Activated CD8-positive, alpha-beta T cell treated with anti-CD3 and anti-CD28 coated beads, Interleukin-2, amount 10 ng/mL, durations not matched to agents 7 days and 5 days (primary cell): Measurements from ENCODE around the gene ZMYM4. TPM values are rescaled to one million over a fixed set of nuclear protein-coding genes. Genes with fewer than 3 reads are reported as not detected.
A peak's percentile ranks its signal among the peaks of the same experiment; 100 is the strongest.
"Not testable (repeated sequence)": the region's sequence is repeated elsewhere in the genome, so short reads cannot be mapped to it uniquely, and the experiment has no call there.

ENCODE experiments used
- ATAC-seq: fragments of 150-1000 bp; cut with Tn5 transposase; one replicate; pipeline ENCODE4 v1.10.0; 2021; ENCODE audit warnings: moderate library complexity
- CTCF ChIA-PET: fragments of 350-600 bp; sonication (Branson Sonifier 250); formaldehyde crosslinking; loops from one replicate; lab custom pipeline; 2021; ENCODE audit warnings: antibody characterized with exemption; lab: Charles Lee
- POLR2A ChIA-PET: fragments of 350-600 bp; sonication (Branson Sonifier 250); formaldehyde crosslinking; loops from one replicate; lab custom pipeline; 2021; ENCODE audit warnings: antibody characterized with exemption; lab: Charles Lee
- DNase-seq: peaks from one replicate; pipeline ENCODE4 v3.0.0-alpha.2; 2020
- H3K27ac Mint-ChIP-seq: one replicate; pipeline ENCODE4 v1.8.0; 2021; ENCODE audit warnings: mild to moderate bottlenecking, mixed read lengths
- H3K27me3 Mint-ChIP-seq: one replicate; pipeline ENCODE4 v1.8.0; 2021; ENCODE audit warnings: low read depth, mixed read lengths
- H3K36me3 Mint-ChIP-seq: one replicate; pipeline ENCODE4 v1.8.0; 2021; ENCODE audit warnings: low read depth, mixed read lengths
- H3K4me1 Mint-ChIP-seq: one replicate; pipeline ENCODE4 v1.8.0; 2021; ENCODE audit warnings: low read depth, mixed read lengths
- H3K4me3 Mint-ChIP-seq: one replicate; pipeline ENCODE4 v1.8.0; 2021; ENCODE audit warnings: mild to moderate bottlenecking, mixed read lengths
- H3K9me3 Mint-ChIP-seq: one replicate; pipeline ENCODE4 v1.8.0; 2022; ENCODE audit warnings: mixed read lengths; ENCODE audit not compliant: insufficient read depth
- total RNA-seq, 2 experiments: library from RNA; stranded (reverse); gene quantifications; one replicate each; pipeline ENCODE4 v1.2.3, GENCODE V29; 2021

ZMYM4 gene
- total RNA-seq, 2 experiments from 2014 or later = 29.5 to 29.6 TPM

DNA sequence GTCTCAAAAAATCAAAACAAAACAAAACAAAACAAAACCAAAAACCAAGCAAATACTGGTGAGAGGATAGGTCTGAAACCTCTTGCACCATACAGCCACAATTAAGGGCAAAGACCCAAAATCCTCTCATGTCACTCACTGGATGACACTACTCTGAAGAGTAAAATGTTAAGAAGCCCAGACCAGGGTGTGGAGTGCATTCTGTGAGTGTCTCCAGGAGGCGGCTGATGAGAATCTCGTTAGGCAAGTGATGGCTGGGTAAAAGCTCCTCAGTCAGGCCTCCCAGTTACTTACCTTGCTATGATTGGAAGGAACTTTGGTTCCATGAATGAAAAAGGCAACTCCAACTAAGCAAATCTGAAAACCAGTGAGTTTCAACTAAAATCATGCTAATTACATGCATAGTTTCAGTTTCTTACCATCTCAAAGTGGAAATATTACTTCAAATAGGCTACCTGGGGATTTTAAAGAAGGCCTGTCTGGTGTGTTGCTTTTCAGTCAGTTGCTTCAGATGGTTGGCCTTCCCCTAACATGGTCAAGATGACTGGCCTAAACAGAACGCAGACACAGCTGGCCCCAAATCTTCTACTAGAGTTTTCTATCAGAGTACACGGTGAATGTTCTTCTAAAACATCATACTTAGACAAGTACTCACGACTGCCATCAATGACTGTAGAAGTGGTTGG is 193.6 kb downstream of the ZMYM4 start:
- no peaks in the 10 kb centered on the region for H3K27me3 Mint-ChIP-seq
- ATAC-seq = no peak

DNA sequence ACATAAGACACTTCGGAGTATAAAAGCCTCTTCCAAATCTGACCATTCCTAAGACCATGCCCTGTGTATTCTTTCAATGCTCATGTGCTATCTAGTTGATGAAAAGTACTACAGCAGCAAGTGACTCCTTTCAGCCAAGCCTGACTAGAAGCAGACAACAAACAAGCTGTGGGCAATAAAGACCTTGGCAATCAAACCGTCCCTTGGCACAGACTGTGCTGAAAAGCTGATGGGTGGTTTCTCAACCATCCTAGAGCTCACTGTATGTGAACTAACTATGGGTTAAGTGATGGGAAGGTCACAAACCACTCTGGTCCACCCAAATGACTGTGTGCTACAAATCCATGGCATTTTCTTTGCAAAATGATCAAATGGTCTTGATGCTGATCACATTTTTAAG is 194.7 kb downstream of the ZMYM4 start:
- ChIA-PET POLR2A (no interaction called here), CTCF (interaction anchor here (1.4 kb wide), 1 partner anchor 13 kb away, joined by 4 read pairs; no protein-coding TSS in a partner anchor)
- H3K27me3 Mint-ChIP-seq = no peaks in the 10 kb centered on the region
- no peaks in the 10 kb centered on the region for H3K4me1 Mint-ChIP-seq
- H3K27ac Mint-ChIP-seq = no peak overlapping the region
- peaks cover 5% of the 10 kb centered on the region for H3K9me3 Mint-ChIP-seq
- H3K36me3 Mint-ChIP-seq = peaks cover 55% of the 10 kb centered on the region
- ATAC-seq (no peak), DNase-seq (no peak)
- no peak overlapping the region for H3K4me3 Mint-ChIP-seq

More for the DNA sequence above, 193.6 kb downstream of the ZMYM4 start:
- CTCF ChIA-PET = interaction anchor here (1.4 kb wide), 1 partner anchor 12 kb away, joined by 4 read pairs; no protein-coding TSS in a partner anchor
- H3K4me3 Mint-ChIP-seq = no peak overlapping the region
- peaks cover 5% of the 10 kb centered on the region for H3K9me3 Mint-ChIP-seq
- peak overlapping the region; percentile 35 for H3K27ac Mint-ChIP-seq
- POLR2A ChIA-PET = no interaction called here
- peaks cover 55% of the 10 kb centered on the region for H3K36me3 Mint-ChIP-seq
- no peaks in the 10 kb centered on the region for H3K4me1 Mint-ChIP-seq
- DNase-seq = no peak

DNA sequence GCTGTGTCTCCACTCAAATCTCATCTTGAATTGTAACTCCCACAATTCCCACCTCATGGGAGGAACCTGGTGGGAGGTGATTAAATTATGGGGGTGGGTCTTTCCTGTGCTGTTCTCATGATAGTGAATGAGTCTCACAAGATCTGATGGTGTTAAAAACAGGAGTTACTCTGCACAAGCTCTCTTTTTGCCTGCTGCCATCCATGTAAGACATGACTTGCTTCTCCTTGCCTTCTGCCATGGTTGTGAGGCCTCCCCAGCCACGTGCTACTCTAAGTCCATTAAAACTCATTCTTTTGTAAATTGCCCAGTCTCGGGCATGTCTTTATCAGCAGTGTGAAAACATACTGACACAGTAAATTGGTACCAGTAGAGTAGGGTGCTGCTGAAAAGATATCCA is 195.2 kb downstream of the ZMYM4 start:
- CTCF ChIA-PET, H3K9me3 Mint-ChIP-seq, H3K4me3 Mint-ChIP-seq, H3K4me1 Mint-ChIP-seq, ATAC-seq, H3K27me3 Mint-ChIP-seq, POLR2A ChIA-PET, DNase-seq, H3K27ac Mint-ChIP-seq: not testable (repeated sequence)
- H3K36me3 Mint-ChIP-seq = peaks cover 58% of the 10 kb centered on the region

DNA sequence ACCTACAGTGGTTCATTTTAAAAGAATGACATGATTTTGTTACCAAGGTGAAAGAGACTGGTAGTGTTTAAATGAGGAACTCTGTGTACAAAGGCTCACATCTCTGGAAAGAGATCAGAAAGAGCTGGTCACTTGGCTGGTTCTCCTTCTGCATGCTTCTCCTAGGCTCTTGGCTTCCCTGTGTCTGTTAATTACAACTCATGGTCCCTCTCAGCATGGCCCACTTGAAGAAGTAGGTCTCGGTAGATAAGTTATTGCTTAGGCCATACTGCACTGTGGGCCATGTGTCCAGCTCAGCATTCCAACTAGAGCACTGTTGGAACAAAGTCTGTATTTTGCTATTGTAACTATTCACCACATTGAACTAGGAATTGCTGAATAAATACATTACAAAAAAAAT is 197.6 kb downstream of the ZMYM4 start:
- POLR2A ChIA-PET = no interaction called here
- H3K27ac Mint-ChIP-seq = no peak overlapping the region
- peaks cover 70% of the 10 kb centered on the region for H3K36me3 Mint-ChIP-seq
- peaks cover 5% of the 10 kb centered on the region for H3K9me3 Mint-ChIP-seq
- no peaks in the 10 kb centered on the region for H3K27me3 Mint-ChIP-seq
- no peak overlapping the region for H3K4me3 Mint-ChIP-seq
- CTCF ChIA-PET = interaction anchor here (1.5 to 2.1 kb wide), 4 partner anchors 14 to 40 kb away, joined by 3 to 9 read pairs (median 6); no protein-coding TSS in a partner anchor
- DNase-seq (no peak), ATAC-seq (no peak)
- H3K4me1 Mint-ChIP-seq = no peaks in the 10 kb centered on the region

DNA sequence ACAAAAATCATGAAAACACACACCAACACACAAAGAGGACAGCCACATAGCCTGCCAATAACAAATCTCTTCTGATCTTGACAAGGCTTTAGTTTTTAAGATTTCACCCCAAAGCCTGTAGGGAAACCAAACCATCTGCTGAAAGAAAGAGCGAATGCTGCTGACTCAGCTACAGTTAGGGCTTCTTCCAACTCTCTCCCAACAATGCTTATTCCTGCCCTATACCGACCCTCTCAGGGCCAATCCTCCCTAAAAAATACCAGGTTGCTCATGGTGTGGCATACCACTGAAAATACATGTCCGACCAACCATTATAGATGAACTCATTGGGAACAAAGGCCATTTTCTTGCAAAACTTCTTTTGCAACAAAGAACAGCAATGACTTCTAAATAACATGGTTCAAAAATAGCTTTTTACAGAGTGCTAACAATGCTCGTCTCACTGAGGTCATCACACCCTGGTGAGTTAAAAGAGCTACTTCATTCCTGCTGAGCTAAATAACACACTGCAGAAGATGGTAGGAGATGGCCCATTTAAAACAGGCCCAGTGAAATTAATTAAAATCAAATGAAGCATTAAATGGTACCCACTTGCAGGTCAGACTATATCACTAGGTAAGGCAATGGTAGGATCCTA is 202.6 kb downstream of the ZMYM4 start:
- POLR2A ChIA-PET = no interaction called here
- Mint-ChIP-seq H3K27me3 (no peaks in the 10 kb centered on the region), H3K4me3 (no peak overlapping the region), H3K36me3 (peaks cover 41% of the 10 kb centered on the region), H3K4me1 (no peaks in the 10 kb centered on the region), H3K27ac (no peak overlapping the region), H3K9me3 (no peaks in the 10 kb centered on the region)
- no peak for DNase-seq
- no peak for ATAC-seq
- CTCF ChIA-PET = interaction anchor here (0.8 to 1.6 kb wide), 4 partner anchors 17 to 98 kb away, joined by 3 to 6 read pairs (median 4); no protein-coding TSS in a partner anchor

Other genes with a start within 250 kb of the ZMYM4 start
- 10 to 100 TPM; 15.2 to 19.2 TPM for gene ZMYM6, start 236.8 kb upstream of the ZMYM4 start, total RNA-seq
- gene ZMYM1, start 189.3 kb upstream of the ZMYM4 start, total RNA-seq = 10 to 100 TPM; 19.6 to 21.4 TPM
- 100 to 1,000 TPM; 348 to 360 TPM for gene SFPQ, start 75.6 kb upstream of the ZMYM4 start, total RNA-seq